Fibroblast of villous mesenchyme (primary cell): ENCODE data around the gene NKX3-2. TPM values are rescaled to one million over a fixed set of nuclear protein-coding genes. Genes with fewer than 3 reads are reported as not detected.

Experiments
- DNase-seq: peaks from one replicate; pipeline ENCODE4 v3.0.0-alpha.2; 2010; ENCODE audit warnings: low read depth
- H3K4me3 ChIP-seq: 2 replicates; pipeline ENCODE4 v1.5.1; 2011; ENCODE audit warnings: low read depth, mild to moderate bottlenecking, low read length
- CTCF ChIP-seq: IDR thresholded peaks from 2 replicates; pipeline ENCODE4 v1.5.1; 2012; ENCODE audit warnings: low read depth, mild to moderate bottlenecking, low read length; ENCODE audit not compliant: insufficient read depth
- total RNA-seq: library from RNA; depleted of rRNA; stranded (reverse); fragments of >200 nt; gene quantifications from 2 replicates; pipeline ENCODE4 v1.2.3, GENCODE V29; 2012

Gene NKX3-2
- total RNA-seq, 1 donor, result under 0.01 TPM

DNA sequence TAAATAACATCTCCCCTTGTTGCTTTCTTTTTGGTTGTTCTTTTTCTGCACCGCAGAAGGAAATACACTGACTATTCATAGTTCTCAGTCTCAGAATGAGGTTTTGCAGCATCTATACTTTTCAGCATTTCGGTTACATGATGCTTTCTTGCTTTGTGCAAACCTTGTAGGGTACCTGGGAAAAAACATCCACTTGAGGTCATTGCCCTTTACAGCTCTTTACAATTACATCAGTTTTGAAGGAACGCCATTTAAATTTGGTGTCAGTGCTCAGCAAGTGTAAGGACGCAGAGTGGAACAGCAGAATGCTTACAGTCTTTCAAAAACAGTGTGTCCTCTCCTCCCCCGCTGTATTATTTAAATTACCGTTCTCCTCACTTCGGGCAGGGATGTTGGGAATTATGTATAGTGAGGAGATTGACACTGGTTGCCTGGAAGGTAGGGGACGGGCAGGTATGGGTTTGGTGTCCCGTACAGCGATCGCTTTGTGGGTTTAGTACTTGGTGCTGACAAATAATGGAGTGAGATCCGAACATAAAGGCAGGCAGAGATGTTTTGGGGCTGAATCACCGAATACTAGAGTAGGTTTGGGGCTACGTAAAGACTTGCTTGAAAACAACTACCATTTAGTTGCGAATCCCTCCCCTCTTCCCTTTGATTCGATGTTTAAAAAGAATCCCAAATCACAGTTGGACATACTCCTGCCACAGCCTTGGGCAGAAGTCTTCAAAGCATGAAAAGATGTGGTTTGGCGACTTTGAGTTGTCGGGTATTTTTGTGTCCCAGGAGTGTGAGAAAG is 2.0 kb upstream of the NKX3-2 start:
- no peak for TF ChIP-seq CTCF
- DNase-seq, result no peak
- H3K4me3 ChIP-seq, result peak overlapping the region; percentile 59

DNA sequence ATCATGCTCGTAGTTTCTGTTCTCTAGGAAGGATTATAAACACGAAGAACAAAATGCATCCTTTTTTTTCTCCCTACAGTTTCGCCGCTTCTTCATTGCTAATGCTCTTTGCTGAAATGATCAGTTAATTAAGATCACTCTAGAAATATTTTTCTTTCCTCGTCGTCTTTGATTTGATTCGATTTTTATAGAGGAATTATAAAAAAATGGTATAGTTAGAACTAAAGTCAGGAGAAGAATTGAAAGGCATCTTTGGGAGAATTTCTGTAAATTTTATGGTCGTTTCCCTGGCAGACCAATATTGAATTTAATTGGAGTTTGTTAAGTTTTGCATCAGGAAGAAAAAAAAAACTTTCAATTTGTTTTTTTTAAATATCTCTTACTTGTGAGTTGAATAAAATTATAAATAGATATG is 1.1 kb upstream of the NKX3-2 start:
- DNase-seq, result no peak
- peak overlapping the region; percentile 77 for H3K4me3 ChIP-seq
- TF ChIP-seq CTCF, result no peak

DNA sequence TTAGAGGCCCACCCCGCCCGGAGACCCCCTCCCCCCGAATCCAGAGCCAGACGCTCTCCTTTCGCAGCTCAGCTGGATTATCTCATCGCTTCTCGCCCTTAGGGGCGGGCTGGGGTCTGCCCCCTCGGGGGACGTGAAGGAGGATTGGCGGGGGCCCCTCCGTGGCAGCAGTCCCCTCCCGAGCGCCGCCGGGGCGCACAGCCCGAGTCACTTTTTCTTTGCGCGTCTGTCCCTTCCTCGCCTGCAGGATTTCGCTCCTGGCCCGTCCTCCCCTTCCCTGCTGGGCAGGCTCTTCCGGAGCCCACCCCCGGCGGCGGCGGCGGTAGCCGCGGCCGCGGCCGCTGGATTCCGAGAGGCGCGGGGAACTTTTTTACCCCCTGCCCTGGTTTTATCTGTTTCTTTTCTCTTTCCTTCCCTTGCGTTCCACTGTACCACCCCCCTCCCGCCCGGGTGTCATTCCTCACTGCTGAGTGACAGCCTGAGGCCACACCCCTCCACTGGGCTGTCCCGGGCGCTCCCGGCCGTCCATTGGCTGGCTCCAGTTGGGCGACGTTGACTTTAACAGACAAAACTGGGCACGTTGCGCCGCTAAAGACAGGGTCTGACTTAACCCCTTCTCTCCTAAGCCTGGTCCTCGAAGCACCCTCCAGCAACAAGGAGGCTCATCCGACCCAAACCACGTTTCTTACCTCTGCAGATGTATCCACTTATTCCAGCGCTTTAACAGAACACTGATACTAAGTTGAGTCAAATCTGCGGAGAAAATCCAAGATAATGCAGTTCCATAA is 492 bp upstream of the NKX3-2 start:
- no peak for TF ChIP-seq CTCF
- peak overlapping the region; percentile 77 for H3K4me3 ChIP-seq
- peak; percentile 77 for DNase-seq

GRCh38 chr4:13543032-13543838 is 1.1 kb downstream of the NKX3-2 start:
- H3K4me3 ChIP-seq, result peak overlapping the region; percentile 77
- TF ChIP-seq CTCF, result no peak
- DNase-seq, result no peak

- no peak overlapping the region for H3K4me3 ChIP-seq
- no peak for TF ChIP-seq CTCF
- DNase-seq, result no peak
Observed at GRCh38 chr4:13542577-13543031, 1.7 kb downstream of the NKX3-2 start.

DNA sequence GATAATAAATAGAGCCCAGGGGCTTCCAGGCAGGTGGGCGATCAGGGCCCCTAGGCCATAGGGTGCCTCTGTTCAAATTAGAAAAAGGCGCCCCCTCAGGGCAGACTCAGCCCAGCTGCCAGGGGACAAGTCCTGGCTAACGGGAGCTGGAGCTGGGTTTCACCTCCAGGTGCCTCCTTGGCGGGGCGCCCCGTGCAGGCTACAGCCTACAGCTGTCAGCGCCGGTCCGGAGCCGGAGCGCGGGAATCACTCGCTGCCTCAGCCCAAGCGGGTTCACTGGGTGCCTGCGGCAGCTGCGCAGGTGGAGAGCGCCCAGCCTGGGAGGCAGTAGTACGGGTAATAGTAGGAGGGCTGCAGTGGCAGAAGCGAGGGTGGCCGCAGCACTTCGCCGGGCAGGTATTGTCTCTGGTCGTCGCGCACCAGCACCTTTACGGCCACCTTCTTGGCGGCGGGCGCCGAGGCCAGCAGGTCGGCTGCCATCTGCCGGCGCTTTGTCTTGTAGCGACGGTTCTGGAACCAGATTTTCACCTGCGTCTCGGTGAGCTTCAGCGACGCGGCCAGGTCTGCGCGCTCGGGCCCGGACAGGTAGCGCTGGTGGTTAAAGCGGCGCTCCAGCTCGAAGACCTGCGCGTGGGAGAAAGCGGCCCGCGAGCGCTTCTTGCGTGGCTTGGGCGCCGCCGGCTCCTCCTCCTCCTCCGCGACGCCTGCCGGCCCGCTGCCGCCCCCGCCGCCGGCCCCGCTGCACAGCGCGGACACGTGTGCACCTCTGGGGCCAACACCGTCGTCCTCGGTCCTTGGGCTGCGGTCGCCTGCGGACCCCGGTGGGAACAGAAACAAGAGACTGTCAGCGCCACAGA is 2.4 kb downstream of the NKX3-2 start:
- peak; percentile 4 for TF ChIP-seq CTCF
- no peak for DNase-seq
- no peak overlapping the region for H3K4me3 ChIP-seq
